ENCODE results near the gene OTUD7B. TPM values are rescaled to one million over a fixed set of nuclear protein-coding genes. Genes with fewer than 3 reads are reported as not detected.
A peak's percentile ranks its signal among the peaks of the same experiment; 100 is the strongest.

Gene OTUD7B
- total and polyA plus RNA-seq, 10 of the 15 experiments (the other 5 are each of a cell fraction or from before 2014, with no cell fraction given), result 1.7 to 24.9 (median 6.6) TPM

DNA sequence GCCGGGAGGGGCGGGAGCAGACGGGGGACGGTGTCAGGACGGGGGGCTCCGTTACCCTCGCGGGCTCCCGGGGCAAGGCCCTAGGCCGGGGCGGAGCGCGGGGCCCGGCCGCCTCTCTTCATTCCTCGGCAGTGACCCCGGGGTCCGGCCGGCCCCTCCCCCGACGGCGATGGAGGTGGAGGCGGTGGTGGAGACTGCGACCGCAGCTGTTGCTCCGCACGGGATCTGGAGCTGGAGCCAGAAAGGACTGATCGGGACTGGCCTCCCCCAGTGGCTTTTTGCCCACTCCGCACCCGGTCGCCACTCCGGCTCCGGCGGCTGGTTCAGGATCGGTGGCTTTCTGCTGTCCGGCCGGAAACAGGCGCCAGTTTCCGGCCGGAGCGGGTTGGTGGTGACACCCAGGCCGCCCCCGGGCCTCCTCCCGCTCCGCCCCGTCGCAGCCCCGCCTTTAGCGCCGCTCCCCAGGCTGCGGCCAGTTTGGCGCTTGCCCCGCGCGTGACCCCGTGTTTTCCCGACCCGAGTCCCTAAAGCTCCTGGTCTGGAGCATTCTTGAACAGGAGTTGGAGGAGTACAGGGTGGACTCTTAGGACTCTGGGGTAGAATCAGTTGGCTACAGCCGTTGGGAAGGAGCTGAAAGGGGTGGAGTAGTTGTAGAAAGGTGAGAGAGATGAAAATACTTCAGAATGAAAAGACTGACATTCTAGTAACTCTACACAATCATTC, at the start of gene OTUD7B (continued):
- TF ChIP-seq MEF2A (IDR thresholded peaks at IDR 0.05; ENCODE audit: insufficient read depth, low read depth, low read length), result 0 out of 2 replicates have a peak, but pooled peaks have one; percentile 36
- TF ChIP-seq, protein P1, sequence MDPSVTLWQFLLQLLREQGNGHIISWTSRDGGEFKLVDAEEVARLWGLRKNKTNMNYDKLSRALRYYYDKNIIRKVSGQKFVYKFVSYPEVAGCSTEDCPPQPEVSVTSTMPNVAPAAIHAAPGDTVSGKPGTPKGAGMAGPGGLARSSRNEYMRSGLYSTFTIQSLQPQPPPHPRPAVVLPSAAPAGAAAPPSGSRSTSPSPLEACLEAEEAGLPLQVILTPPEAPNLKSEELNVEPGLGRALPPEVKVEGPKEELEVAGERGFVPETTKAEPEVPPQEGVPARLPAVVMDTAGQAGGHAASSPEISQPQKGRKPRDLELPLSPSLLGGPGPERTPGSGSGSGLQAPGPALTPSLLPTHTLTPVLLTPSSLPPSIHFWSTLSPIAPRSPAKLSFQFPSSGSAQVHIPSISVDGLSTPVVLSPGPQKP (IDR thresholded peaks at IDR 0.05; ENCODE audit: low read depth, low read length), result peak; percentile 83
- TF ChIP-seq PML (IDR thresholded peaks at IDR 0.05; ENCODE audit: low read length), result no peak
- no peak for TF ChIP-seq CBX3 (IDR thresholded peaks at IDR 0.05; ENCODE audit: borderline replicate concordance, low read depth)
- peak; percentile 86 for TF ChIP-seq LARP7 (IDR thresholded peaks at IDR 0.05)
- 0 out of 2 replicates have a peak, but pooled peaks have one; percentile 5 for TF ChIP-seq BCL11A (IDR thresholded peaks at IDR 0.05; ENCODE audit: low read depth, low read length)
- no peak for TF ChIP-seq MTA2 (IDR thresholded peaks at IDR 0.05; ENCODE audit: low read depth)
- peak; percentile 46; the same call in 1 of the 2 replicates for TF ChIP-seq POLR2AphosphoS2 (IDR thresholded peaks at IDR 0.05; ENCODE audit: low read depth, low read length)
- TF ChIP-seq ZNF384 (IDR thresholded peaks at IDR 0.05; ENCODE audit: borderline replicate concordance, low read depth, low read length), result peak; percentile 10; the same call in 1 of the 2 replicates
- TF ChIP-seq, protein P2, sequence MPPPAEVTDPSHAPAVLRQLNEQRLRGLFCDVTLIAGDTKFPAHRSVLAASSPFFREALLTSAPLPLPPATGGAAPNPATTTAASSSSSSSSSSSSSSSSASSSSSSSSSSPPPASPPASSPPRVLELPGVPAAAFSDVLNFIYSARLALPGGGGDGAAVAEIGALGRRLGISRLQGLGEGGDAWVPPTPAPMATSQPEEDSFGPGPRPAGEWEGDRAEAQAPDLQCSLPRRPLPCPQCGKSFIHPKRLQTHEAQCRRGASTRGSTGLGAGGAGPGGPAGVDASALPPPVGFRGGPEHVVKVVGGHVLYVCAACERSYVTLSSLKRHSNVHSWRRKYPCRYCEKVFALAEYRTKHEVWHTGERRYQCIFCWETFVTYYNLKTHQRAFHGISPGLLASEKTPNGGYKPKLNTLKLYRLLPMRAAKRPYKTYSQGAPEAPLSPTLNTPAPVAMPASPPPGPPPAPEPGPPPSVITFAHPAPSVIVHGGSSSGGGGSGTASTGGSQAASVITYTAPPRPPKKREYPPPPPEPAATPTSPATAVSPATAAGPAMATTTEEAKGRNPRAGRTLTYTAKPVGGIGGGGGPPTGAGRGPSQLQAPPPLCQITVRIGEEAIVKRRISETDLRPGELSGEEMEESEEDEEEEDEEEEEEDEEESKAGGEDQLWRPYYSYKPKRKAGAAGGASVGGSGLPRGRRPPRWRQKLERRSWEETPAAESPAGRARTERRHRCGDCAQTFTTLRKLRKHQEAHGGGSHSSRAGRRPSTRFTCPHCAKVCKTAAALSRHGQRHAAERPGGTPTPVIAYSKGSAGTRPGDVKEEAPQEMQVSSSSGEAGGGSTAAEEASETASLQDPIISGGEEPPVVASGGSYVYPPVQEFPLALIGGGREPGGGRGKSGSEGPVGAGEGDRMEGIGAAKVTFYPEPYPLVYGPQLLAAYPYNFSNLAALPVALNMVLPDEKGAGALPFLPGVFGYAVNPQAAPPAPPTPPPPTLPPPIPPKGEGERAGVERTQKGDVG (CRISPR knock-in tag; IDR thresholded peaks at IDR 0.05), result no peak
- TF ChIP-seq, protein P3, sequence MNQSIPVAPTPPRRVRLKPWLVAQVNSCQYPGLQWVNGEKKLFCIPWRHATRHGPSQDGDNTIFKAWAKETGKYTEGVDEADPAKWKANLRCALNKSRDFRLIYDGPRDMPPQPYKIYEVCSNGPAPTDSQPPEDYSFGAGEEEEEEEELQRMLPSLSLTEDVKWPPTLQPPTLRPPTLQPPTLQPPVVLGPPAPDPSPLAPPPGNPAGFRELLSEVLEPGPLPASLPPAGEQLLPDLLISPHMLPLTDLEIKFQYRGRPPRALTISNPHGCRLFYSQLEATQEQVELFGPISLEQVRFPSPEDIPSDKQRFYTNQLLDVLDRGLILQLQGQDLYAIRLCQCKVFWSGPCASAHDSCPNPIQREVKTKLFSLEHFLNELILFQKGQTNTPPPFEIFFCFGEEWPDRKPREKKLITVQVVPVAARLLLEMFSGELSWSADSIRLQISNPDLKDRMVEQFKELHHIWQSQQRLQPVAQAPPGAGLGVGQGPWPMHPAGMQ (IDR thresholded peaks at IDR 0.05; ENCODE audit: borderline replicate concordance), result no peak
- TF ChIP-seq NFYB (IDR thresholded peaks at IDR 0.05; ENCODE audit: insufficient read depth, low read depth, low read length), result no peak
- peak; percentile 78 to 87; a peak in 3 of 4 replicates for TF ChIP-seq BHLHE40 (IDR thresholded peaks at IDR 0.05; ENCODE audit: borderline replicate concordance in 1 of 2, low read depth in 2 of 2, low read length in 1 of 2)
- TF ChIP-seq RAD21 (IDR thresholded peaks at IDR 0.05; ENCODE audit: insufficient read depth, low read depth, low read length), result no peak
- TF ChIP-seq, protein P4, sequence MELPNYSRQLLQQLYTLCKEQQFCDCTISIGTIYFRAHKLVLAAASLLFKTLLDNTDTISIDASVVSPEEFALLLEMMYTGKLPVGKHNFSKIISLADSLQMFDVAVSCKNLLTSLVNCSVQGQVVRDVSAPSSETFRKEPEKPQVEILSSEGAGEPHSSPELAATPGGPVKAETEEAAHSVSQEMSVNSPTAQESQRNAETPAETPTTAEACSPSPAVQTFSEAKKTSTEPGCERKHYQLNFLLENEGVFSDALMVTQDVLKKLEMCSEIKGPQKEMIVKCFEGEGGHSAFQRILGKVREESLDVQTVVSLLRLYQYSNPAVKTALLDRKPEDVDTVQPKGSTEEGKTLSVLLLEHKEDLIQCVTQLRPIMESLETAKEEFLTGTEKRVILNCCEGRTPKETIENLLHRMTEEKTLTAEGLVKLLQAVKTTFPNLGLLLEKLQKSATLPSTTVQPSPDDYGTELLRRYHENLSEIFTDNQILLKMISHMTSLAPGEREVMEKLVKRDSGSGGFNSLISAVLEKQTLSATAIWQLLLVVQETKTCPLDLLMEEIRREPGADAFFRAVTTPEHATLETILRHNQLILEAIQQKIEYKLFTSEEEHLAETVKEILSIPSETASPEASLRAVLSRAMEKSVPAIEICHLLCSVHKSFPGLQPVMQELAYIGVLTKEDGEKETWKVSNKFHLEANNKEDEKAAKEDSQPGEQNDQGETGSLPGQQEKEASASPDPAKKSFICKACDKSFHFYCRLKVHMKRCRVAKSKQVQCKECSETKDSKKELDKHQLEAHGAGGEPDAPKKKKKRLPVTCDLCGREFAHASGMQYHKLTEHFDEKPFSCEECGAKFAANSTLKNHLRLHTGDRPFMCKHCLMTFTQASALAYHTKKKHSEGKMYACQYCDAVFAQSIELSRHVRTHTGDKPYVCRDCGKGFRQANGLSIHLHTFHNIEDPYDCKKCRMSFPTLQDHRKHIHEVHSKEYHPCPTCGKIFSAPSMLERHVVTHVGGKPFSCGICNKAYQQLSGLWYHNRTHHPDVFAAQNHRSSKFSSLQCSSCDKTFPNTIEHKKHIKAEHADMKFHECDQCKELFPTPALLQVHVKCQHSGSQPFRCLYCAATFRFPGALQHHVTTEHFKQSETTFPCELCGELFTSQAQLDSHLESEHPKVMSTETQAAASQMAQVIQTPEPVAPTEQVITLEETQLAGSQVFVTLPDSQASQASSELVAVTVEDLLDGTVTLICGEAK (IDR thresholded peaks at IDR 0.05; ENCODE audit: borderline replicate concordance), result peak; percentile 97
- 0 out of 2 replicates have a peak, but pooled peaks have one; percentile 21 for TF ChIP-seq STAT1 (conservative IDR thresholded peaks at IDR 0.05)
- TF ChIP-seq GABPA (IDR thresholded peaks at IDR 0.05; ENCODE audit: low read depth), result peak; percentile 96
- TF ChIP-seq CEBPB (IDR thresholded peaks at IDR 0.05; ENCODE audit: borderline replicate concordance in 1 of 2, low read depth in 2 of 2, low read length in 2 of 2), result no peak
- peak; percentile 84 for TF ChIP-seq NBN (IDR thresholded peaks at IDR 0.05)
- no peak for TF ChIP-seq RAD51 (IDR thresholded peaks at IDR 0.05)
